Colon (tissue), 2 donors: ENCODE results near the gene NAALADL2.
"Not testable (repeated sequence)": the region's sequence is repeated elsewhere in the genome, so short reads cannot be mapped to it uniquely, and the experiment has no call there.

ENCODE experiments used
- FAIRE-seq: peaks from 2 replicates; lab custom pipeline; 2012; peaks lifted over from hg19 to GRCh38; lab: Jason Lieb, UNC
- donor health status: control.
- donor health status: control.

NAALADL2 gene

DNA sequence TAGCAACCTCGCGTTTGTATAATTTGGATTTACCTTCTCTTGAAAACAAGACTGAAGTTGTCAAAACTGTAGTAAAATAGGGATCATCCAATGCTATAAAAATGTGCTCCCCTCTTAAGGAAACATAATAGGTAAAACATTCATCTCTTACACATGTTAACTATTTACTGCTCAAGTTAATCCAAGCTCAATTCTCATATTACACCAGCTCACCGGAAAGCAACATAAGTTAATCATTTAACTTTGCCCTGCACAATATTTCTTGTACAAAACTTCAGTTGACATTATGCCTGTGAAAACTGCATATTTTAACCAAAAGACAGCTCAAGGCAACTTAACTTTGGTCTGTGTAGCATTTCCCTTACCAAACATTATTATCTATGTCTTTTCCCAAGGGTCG, 634.2 kb downstream of the NAALADL2 start:
- FAIRE-seq: no peak

DNA sequence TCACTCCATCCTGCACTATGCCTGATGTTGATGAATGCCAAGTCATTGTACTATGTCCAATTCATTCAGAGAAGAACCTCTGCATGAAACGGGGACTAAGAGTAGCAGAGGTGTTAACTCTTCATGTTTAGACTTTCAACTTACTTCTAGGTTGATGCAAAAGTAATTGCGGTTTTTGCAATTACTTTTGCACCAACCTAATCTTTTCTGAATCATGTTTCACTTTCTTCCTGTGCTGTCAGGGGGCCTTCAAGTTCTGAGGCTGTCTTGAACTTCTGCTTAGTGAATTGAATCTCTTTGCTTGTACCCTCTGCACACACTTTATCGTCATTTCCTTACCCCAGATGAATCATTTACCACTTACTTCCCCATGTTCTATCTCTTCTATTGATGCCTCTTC, 636.2 kb downstream of the NAALADL2 start:
- FAIRE-seq: no peak

DNA sequence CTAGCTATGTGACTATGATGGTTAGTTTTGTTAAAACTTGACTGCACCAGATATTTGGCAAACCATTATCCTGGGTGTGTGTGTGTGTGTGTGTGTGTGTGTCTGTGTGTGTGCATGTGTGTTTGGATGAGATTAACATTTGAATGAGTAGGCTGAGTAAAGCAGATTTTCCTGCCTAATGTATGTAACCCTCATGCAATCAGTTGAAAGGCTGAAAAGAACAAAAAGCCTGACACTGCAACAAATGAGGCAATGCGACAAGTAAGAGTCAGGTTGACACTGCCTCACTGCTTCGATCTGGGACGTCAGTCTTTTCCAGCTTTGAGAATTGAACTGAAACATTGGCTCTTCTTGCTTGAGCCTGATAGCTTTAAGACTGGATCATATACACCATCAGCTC, 643.0 kb downstream of the NAALADL2 start:
- no peak for FAIRE-seq

DNA sequence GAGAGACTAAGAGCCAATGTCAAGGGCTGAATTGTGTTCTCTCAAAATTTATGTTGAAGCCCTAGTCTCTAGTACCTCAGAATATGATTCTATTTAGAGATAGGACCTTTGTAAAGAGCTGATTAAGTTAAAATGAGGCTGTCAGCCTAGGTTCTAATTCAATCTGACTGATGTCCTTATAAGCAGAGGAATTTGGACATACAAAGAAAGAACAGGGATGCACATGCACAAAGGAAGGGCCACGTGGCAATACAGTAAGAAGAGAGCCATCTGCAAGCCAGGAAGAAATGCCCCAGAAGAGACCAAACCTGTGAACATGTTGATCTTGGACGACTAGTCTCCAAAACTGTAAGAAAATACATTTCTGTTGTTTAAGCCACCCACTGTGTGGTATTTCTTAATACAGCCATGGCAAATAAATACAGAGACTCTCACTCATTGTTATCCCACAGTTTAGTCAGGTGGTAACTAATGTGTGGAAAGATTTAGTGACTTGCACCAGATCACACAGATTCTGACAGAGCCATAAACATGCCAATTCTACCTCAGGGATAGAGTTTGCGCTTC, 652.2 kb downstream of the NAALADL2 start:
- FAIRE-seq: no peak

DNA sequence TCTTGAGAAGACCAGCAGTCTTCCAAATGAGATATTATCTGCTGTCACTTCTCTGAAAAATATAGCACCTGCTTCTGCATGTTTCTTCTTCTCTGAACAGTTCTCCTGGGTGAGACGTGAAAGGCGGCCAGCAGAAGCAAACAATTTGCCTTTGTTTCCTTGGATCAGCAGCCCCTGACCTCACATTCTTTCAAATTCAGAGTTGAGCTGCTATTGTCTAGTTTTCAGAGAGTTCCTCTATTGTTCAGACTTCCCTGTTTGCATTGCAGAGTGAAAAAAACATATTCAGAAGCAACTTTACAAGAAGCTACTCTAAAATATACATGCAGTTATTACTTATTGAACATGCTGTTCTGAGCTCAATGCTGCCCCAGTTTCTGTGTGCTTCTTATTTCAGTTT, 653.6 kb downstream of the NAALADL2 start:
- no peak for FAIRE-seq

DNA sequence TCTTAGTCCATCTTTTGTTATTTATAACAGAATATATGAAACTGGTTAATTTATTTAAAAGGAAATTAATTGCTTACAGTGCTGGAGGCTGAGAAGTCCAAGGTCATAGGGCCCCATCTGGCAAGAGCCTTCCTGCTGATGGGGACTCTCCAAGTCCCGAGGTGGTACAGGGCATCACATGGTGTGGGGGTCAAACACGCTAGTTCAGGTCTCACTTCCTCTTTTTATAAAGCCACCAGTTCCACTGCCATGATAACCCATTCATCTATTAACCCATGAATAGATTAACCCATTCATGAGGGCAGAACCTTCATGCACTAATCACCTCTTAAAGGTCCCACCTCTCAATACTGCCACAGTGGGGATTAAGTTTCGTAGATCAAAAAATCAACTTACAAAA, 659.3 kb downstream of the NAALADL2 start:
- no peak for FAIRE-seq

DNA sequence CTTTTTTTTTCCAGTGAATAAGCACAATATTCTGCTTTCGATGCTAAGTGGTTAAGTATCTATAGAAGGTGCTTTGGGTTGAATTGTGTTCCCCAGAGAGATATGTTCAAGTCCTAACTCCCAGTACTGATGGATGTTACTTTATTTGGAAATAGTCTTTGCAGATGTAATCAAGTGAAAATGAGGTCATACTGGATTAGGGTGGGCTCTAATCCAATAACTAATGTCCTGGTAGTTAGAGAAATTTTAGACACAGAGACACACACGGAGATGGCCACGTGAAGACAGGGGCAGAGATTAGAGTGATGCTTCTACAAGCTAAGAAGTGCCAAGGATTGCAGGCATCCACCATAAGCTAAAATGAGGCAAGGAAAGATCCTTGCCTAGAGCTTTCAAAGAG, 662.3 kb downstream of the NAALADL2 start:
- FAIRE-seq: no peak

DNA sequence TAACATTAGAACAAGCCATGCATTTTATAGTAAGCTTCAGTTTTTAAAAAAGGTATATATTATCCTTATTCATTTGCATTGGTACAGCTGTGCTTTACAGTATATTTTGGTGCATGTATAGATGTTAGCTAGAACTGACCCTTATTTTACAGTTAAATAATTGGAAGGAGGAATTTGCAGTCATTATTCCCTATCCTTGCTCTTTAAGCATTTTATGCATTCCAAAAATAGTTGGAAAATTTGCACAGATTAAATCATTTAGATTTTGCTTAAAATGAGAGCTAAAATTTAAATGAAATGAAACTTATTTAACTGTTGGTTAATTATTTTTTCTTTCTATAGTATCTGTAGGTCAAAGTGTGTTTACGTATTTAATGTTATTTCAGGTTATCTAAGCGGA, 667.1 kb downstream of the NAALADL2 start:
- FAIRE-seq: no peak

DNA sequence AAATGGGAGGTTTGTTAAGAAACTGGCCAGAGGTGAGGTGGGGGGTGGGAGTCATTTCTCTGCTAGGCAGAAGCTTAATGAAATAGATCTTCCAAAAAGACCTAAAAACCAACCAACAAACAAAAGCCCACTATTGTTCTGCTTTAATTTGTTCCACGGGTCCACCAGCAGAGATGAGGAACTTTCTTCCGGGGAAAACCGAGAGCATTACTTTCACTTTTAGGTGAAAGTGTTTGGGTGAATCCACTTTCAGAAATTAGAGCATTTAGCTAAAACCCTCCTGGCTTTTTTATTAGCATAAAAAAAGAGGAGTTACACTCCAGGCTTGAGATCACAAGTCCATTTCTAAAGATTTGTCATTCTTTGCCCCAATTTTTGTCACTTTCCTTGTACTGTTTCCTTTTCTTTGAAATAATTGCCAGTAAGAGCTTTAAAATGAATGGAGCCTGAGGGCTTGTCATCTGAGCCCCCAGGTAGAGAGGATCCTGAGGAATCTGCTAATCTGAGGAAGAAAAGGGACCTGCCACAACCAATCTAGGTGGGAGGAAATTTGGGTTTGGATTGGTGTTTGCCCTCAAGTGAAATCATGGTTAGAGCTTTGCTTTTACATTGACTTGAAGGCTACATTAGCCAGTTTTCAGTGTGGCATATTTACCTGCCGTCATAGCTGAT, 667.6 kb downstream of the NAALADL2 start:
- FAIRE-seq: no peak

DNA sequence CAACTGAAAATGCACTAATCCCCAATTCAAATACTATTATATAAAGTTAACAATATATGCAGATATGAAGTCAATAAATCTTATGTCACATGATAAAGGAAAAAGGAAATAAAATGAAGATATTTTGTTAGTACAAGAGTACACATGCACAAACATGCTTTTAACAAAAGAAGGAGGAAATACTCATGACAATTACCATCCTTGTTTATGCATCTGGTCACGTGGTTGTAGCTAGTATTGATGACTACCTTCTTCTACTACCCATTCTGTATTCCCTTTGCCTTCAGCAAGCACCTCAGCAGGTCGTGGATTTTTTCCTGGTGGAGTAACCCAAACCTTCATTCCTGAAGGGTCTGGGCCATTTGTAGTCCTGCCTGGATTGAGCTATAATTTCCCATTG, 669.6 kb downstream of the NAALADL2 start:
- FAIRE-seq: not testable (repeated sequence)

DNA sequence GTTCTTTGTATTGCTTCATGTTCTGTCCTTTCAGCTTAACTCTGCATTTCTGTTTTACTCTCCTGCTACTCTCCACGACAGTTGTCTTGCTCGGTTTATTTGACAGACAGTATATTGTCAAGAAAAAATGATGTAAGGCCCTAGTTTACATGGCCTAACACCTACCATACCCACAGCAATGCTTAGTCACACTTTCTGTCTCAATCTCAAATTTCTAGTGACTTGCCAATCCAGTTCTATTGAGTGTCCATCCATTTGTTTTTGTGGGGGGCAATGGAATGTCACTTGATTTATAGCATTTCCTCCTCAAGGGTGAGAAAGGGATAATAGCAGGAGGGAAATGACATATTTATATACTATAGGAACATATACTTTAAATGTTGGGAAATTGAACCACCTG, 676.2 kb downstream of the NAALADL2 start:
- no peak for FAIRE-seq

DNA sequence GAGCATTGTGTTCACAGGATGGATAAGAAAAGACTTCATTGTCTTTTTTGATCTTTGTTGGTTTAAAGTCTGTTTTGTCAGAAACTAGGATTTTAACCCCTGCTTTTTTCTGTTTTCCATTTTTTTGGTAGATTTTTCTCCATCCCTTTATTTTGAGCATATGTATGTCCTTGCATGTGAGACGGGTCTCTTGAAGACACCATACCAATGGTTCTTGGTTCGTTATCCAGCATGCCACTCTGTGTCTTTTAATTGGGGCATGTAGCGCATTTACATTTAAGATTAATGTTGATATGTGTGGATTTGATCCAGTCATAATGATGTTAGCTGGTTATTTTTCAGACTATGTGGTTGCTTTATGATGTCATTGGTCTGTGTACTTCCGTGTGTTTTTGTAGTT, 687.0 kb downstream of the NAALADL2 start:
- FAIRE-seq: no peak

DNA sequence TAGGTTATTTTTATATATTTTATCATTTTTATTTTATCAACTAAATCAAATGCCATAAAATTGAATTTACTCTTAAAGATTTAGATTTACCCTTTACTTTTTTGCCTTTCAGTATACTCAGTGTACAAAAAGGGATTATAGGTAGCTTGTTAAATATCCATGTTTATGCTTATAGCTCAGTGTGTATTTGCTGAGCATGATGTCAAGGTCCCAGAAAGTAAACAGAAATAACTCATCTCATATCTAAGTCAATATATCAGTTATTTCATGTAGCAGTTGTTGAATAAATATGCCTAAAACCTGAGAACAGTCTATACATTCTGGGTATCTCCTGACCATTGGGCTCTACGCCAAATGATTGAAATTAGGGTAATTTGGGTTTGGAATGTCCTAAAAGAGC, 693.8 kb downstream of the NAALADL2 start:
- no peak for FAIRE-seq

DNA sequence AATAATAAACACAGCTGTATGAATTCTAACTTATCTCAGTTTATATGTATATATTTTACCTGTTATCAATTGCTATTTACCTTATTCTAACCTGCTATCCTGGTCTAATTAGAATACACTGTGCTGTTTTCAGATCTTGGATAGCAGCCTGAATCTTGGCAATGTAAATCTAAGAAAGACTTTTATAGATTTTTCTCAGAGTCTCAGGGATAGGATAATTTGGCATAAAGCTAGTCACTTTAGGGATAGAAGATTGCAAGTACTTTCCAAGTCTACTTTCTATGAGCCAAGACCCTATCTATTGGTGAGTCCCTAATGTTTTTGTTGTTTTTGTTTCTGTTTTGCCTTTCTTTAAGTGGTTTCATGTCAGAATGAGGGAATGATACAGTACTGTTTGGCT, 695.7 kb downstream of the NAALADL2 start:
- no peak for FAIRE-seq

DNA sequence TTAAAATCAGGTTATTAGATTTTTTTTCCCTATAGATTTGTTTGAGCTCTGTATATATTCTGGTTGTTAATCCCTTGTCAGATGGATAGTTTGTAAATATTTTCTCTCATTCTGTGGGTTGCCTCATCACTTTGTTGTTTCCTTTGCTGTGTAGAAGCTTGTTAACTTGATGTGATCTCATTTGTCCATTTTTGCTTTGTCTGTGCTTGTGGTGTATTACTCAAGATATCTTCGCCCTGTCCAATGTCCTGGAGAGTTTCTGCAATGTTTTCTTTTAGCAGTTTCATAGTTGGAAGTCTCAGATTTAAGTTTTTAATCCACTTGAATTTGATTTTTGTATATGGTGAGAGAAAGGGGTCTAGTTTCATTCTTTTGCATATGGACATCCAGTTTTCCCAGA, 699.1 kb downstream of the NAALADL2 start:
- no peak for FAIRE-seq

DNA sequence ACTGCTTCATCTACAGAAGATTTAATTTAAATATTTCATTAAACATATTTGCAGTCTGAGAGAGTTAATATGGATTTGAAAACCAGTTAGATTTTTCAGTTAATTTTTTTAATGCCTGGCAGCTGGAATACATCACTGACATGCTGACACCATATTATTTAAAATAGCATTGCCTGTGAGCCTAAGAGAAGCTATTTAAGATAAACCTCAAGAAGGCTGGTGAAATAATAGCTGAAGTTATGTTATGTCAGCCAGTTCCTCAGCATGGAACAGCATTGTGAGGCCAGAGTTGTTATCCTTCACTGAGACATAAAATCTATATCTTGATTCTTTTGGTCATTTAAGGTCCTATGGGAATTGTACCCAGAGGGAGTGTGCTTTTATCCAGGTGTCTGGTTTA, 705.2 kb downstream of the NAALADL2 start:
- no peak for FAIRE-seq

DNA sequence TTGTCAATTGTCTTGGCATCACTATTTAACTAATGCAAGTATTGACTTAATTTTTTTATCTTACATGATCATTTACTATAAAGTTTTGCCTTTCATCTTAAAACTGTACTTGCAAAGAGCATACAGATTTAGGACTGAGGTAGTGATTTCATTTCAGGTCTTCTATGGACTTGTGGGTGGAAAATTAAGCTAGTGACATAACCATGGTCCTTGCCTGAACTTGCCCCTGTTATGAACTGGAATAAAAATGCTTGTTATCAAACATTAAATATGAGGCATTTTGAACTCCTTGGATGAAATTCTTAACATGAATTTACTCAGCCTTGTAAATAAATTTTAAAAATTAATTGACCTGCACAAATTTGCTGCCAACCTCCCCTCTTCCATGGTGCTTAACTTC, 712.0 kb downstream of the NAALADL2 start:
- no peak for FAIRE-seq

DNA sequence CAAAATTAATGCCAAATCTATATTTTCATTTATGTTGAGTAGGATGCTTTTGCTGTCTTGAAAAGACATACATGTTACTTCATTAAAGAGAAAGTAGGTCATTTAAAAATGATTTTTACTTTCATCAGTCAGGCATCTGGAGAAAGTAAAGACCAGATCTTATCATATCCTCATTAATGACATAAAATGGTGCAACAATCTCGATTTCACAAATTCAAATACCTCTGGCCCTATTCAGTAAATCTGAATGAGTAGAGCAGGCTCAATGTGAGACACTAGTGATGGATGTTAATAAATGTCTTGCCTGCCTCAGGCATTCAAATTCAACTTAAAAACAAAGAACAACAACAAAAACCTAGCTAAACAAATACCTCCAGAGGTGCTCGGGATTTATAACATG, 714.1 kb downstream of the NAALADL2 start:
- no peak for FAIRE-seq

DNA sequence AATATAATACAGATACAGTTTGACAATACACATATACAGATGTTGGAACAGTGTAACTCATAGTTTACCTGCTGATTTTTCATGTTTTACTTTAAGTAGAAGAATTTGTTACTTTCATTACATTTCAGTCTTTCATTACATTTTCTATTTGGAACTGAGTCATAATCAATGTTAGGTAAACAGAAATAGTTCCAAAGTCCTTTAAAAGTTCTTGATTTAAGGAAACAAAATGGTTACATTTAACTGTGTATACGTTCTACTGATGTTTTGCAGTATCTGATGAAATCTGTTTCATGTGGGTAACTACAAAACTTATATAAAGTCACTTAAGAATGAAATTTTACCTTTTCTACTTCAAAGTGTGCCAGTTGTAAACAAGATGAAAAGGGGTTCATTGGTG, 721.2 kb downstream of the NAALADL2 start:
- no peak for FAIRE-seq

DNA sequence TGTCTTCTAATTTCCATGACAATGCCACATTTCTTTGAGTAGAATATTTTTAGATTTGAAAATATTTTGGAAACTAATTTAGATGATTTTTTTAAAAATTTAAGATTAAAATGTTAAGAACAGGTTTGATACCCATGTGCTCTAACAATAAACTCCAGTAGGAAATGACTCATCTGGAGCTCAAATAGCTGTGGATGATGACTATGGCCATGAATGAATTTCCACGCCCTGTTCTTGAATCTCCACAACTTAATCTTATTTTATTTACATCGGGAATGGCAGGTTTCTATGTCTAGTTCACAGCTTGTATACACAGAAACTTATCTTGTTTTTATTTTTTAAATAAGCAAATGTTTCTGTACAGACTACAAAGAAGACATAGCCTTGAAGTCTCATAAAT, 726.8 kb downstream of the NAALADL2 start:
- FAIRE-seq: no peak

DNA sequence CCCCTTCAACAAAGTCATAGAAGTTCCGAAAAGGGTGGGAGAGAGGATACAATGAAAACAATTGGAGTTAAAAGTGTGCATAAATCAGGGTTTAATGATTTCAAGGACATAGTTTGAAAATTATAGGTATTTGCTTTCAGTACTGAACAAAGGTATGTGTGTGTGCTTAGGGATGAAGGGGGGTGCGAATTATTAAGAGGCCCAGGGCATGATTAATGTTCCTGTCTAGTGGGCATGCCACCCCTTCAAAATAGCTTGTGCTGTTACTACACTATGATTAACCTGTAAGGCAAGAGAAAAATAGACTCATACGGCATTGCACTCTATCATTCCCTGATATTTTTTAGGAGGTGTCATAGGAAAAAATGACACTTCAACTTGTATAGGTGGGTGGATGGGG, 731.6 kb downstream of the NAALADL2 start:
- no peak for FAIRE-seq

DNA sequence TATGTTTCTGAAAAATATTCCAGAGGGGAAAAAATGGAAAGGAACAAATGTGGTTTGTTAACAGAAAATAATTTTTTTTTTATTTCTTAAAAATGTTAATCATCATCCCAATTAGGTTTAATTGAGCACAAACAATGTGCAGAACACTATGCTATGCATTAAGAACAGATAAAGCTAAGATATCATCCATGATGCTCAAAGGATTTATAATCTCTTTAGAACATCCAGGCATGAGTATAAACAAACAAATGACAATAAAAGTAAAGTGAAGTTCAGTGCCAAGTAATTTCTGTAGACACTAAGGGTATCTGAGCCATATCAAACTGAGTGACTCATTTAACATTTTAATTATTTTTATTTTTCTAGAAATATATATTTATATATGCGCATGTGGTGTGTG, 732.2 kb downstream of the NAALADL2 start:
- FAIRE-seq: no peak

DNA sequence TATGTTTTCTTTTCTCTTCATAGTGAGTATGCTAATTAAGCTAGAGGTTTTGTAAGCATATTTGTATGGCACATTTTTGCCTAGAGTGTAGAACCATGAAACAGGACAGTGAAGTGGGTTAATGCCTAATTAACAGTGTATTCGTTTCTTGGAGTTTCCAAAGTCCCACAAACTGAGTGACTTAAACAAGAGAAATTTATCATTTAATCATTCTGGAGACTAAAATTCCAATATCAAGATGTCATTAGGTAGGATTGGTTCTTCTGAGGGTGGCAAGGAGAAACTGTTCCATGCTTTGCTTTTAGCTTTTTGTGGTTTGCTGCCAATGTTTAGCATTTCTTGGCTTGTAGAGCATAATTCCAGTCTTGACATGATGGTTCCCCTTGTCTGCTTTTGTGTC, 734.2 kb downstream of the NAALADL2 start:
- FAIRE-seq: no peak

DNA sequence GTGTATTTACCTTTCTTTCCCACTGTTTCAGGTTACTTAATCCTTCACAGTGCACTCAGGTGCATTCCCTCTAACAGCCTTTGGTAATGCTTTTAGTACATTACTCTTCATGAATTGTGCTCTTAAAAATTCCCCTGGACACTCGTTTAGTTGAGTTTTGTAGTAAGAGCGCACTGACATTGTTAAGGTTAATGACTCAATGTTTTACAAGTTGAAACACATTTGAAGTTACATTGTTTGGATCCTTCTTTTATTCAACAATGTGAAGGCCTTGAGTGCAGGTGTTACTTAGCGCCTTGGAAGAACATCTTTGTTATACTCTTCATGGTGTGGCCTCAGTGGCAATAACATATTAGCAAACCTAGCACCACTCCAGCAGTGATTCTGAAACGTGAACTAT, 739.6 kb downstream of the NAALADL2 start:
- no peak for FAIRE-seq

DNA sequence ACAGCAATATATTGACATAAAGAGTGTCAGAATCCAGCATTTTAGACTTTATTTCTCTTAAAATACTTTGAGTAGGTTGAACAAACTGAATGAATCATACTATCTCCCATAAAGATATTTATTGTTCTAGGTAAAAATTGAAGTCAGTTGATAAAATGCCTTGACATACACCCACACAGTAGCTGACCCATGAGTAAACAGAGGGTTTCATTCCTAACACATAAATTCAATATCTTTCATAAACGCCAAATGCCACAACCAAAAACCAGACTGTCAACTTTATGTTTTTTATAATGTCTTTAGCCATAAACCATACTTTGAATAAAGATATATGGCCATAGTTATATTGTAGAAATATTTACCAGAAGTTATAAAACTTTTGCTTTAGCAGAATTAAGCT, 742.4 kb downstream of the NAALADL2 start:
- FAIRE-seq: no peak
